HepG2 (cell line): ENCODE data around the gene EFNA3. TPM values are rescaled to one million over a fixed set of nuclear protein-coding genes. Genes with fewer than 3 reads are reported as not detected.
A peak's percentile ranks its signal among the peaks of the same experiment; 100 is the strongest.

Experiments
- BORCS8-MEF2B ChIP-seq: sonication (generic); formaldehyde crosslinking; IDR thresholded peaks from 2 replicates; pipeline ENCODE4 v1.8.0; 2022; ENCODE audit warnings: mild to moderate bottlenecking, missing genetic modification reagents
- IKZF4 ChIP-seq: sonication (generic); formaldehyde crosslinking; IDR thresholded peaks from 2 replicates; pipeline ENCODE4 v1.5.1; 2020; ENCODE audit warnings: borderline replicate concordance, mild to moderate bottlenecking, low read depth, missing genetic modification reagents; ENCODE audit errors: not compliant biosample characterization
- IRX3 ChIP-seq: sonication (generic); formaldehyde crosslinking; IDR thresholded peaks from 2 replicates; pipeline ENCODE4 v1.8.1; 2023; ENCODE audit warnings: mild to moderate bottlenecking, low read depth, missing genetic modification reagents, borderline replicate concordance
- KDM3A ChIP-seq: IDR thresholded peaks from 2 replicates; pipeline ENCODE4 v1.6.1; 2018; ENCODE audit warnings: low read depth, missing compliant biosample characterization
- NR0B2 ChIP-seq: sonication (generic); formaldehyde crosslinking; IDR thresholded peaks from 2 replicates; pipeline ENCODE4 v1.4.0; 2020; ENCODE audit warnings: mild to moderate bottlenecking, missing genetic modification reagents
- ONECUT2 ChIP-seq: sonication (generic); formaldehyde crosslinking; IDR thresholded peaks from 2 replicates; pipeline ENCODE4 v1.4.0; 2020; ENCODE audit warnings: missing genetic modification reagents
- PHF8 ChIP-seq: sonication (generic); formaldehyde crosslinking; IDR thresholded peaks from 2 replicates; pipeline ENCODE4 v1.5.0; 2020; ENCODE audit warnings: missing genetic modification reagents
- RBM39 ChIP-seq: fragments of 200-400 bp; formaldehyde crosslinking; IDR thresholded peaks from one replicate; pipeline ENCODE4 v1.6.1; 2018; ENCODE audit warnings: antibody characterized with exemption, mild to moderate bottlenecking, low read depth, low read length; ENCODE audit not compliant: poor library complexity, severe bottlenecking
- RXRA ChIP-seq: sonication (generic); formaldehyde crosslinking; IDR thresholded peaks from 2 replicates; pipeline ENCODE4 v1.5.1; 2020; ENCODE audit warnings: missing genetic modification reagents
- SIN3A ChIP-seq: IDR thresholded peaks from 2 replicates; pipeline ENCODE4 v1.6.1; 2011; ENCODE audit warnings: low read depth, mild to moderate bottlenecking, control low read depth, low read length, borderline replicate concordance
- SPEN ChIP-seq: sonication (generic); formaldehyde crosslinking; IDR thresholded peaks from 2 replicates; pipeline ENCODE4 v1.5.1; 2020; ENCODE audit warnings: low read depth, mild to moderate bottlenecking, missing genetic modification reagents
- ZFP37 ChIP-seq: sonication (generic); formaldehyde crosslinking; IDR thresholded peaks from 2 replicates; pipeline ENCODE4 v1.4.0; 2020; ENCODE audit warnings: missing genetic modification reagents, borderline replicate concordance
- ZNF143 ChIP-seq: sonication (generic); formaldehyde crosslinking; IDR thresholded peaks from 2 replicates; pipeline ENCODE4 v1.4.0; 2020; ENCODE audit warnings: missing genetic modification reagents
- ZNF230 ChIP-seq: sonication (generic); formaldehyde crosslinking; IDR thresholded peaks from 2 replicates; pipeline ENCODE4 v1.4.0; 2020; ENCODE audit warnings: mild to moderate bottlenecking, missing genetic modification reagents
- ZNF280B ChIP-seq: sonication (generic); formaldehyde crosslinking; IDR thresholded peaks from 2 replicates; pipeline ENCODE4 v1.5.0; 2020; ENCODE audit warnings: missing genetic modification reagents, mild to moderate bottlenecking, borderline replicate concordance
- ZNF33A ChIP-seq: sonication (generic); formaldehyde crosslinking; IDR thresholded peaks from 2 replicates; pipeline ENCODE4 v1.5.1; 2020; ENCODE audit warnings: missing genetic modification reagents, mild to moderate bottlenecking, moderate library complexity, borderline replicate concordance
- ZNF503 ChIP-seq: sonication (generic); formaldehyde crosslinking; IDR thresholded peaks from 2 replicates; pipeline ENCODE4 v1.4.0; 2020; ENCODE audit warnings: missing genetic modification reagents
- ZNF607 ChIP-seq: sonication (generic); formaldehyde crosslinking; IDR thresholded peaks from 2 replicates; pipeline ENCODE4 v1.5.1; 2020; ENCODE audit warnings: missing genetic modification reagents, mild to moderate bottlenecking, borderline replicate concordance
- ZNF7 ChIP-seq: IDR thresholded peaks from 2 replicates; pipeline ENCODE4 v1.6.1; 2016; ENCODE audit warnings: missing biosample characterization, missing genetic modification reagents
- ZNF749 ChIP-seq: sonication (generic); formaldehyde crosslinking; IDR thresholded peaks from 2 replicates; pipeline ENCODE4 v1.8.0; 2022; ENCODE audit warnings: mild to moderate bottlenecking, missing genetic modification reagents, moderate library complexity, borderline replicate concordance
- ZNF816 ChIP-seq: sonication (generic); formaldehyde crosslinking; IDR thresholded peaks from 2 replicates; pipeline ENCODE4 v1.8.0; 2022; ENCODE audit warnings: missing genetic modification reagents, mild to moderate bottlenecking, borderline replicate concordance
- ZSCAN12 ChIP-seq: sonication (generic); formaldehyde crosslinking; IDR thresholded peaks from 2 replicates; pipeline ENCODE4 v1.9.0; 2021; ENCODE audit warnings: mild to moderate bottlenecking, missing genetic modification reagents
- polyA plus RNA-seq, 8 experiments: library from polyadenylated mRNA; depleted of rRNA in 3 of 8; stranded (reverse) in 7 of 8; unstranded in 1 of 8; fragments of >200 nt; fragmentation: Illumina TruSeq in 4 of 8; extraction: Trizol in 4 of 8; gene quantifications; 2 replicates each; pipeline versions ENCODE4 v1.2.1 to v1.2.3, GENCODE V29; 2011 to 2016; ENCODE audit warnings: low read depth in 4 of 8, missing spikeins in 1 of 8, mixed read lengths in 1 of 8; ENCODE audit not compliant: insufficient read depth in 1 of 8
- total RNA-seq, 5 experiments: library from RNA; depleted of rRNA; stranded (reverse); fragments of >200 nt; fragmentation: Illumina TruSeq; extraction: Trizol; gene quantifications; 2 replicates each; pipeline ENCODE4 v1.2.3, GENCODE V29; 2016; ENCODE audit warnings: low read depth in 1 of 5
- TF ChIP-seq, protein P1 (sequence below): sonication (generic); formaldehyde crosslinking; IDR thresholded peaks from 2 replicates; pipeline ENCODE4 v1.4.0; 2020; ENCODE audit warnings: missing genetic modification reagents, borderline replicate concordance

EFNA3 gene
- total and polyA plus RNA-seq, 2 of the 13 experiments (the other 11 are each of a cell fraction or from before 2014, with no cell fraction given): 1.0 to 5.7 TPM

DNA sequence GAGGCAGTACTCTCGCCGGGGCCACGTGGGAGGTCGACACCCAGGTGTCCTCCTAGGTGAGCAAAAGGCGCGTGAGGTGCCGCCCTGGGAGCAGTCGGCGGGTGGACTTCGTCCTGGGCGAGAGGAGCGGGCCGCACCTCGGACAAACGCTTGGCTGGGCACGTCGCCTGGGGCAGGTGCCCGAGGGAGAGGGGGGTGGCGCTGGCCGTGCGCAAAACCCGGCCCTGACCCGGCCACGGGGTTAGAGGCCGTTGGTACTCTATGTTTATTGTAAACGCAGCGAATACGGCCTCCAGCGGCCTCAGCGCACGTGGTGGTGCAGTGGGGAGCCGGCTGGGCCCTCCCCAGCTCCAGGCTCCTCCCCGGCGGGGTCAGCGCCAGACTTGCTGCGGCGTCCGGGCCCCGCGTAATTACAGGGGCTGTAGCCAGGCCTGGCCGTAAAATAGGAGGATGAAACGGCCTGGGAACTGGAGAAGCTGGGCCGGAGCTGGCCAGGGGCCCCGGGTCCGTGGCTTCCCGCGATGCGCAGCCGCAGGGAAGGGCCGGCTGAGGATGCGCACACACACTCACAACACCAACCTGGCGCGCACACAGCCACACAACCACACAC, 47.4 kb downstream of the EFNA3 start (continued):
- TF ChIP-seq, protein P1, sequence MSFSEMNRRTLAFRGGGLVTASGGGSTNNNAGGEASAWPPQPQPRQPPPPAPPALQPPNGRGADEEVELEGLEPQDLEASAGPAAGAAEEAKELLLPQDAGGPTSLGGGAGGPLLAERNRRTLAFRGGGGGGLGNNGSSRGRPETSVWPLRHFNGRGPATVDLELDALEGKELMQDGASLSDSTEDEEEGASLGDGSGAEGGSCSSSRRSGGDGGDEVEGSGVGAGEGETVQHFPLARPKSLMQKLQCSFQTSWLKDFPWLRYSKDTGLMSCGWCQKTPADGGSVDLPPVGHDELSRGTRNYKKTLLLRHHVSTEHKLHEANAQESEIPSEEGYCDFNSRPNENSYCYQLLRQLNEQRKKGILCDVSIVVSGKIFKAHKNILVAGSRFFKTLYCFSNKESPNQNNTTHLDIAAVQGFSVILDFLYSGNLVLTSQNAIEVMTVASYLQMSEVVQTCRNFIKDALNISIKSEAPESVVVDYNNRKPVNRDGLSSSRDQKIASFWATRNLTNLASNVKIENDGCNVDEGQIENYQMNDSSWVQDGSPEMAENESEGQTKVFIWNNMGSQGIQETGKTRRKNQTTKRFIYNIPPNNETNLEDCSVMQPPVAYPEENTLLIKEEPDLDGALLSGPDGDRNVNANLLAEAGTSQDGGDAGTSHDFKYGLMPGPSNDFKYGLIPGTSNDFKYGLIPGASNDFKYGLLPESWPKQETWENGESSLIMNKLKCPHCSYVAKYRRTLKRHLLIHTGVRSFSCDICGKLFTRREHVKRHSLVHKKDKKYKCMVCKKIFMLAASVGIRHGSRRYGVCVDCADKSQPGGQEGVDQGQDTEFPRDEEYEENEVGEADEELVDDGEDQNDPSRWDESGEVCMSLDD (CRISPR knock-in tag): 0 out of 2 replicates have a peak, but pooled peaks have one; percentile 29
- TF ChIP-seq KDM3A (peak; percentile 93), RXRA (CRISPR knock-in tag) (peak; percentile 100), ZNF816 (CRISPR knock-in tag) (peak; percentile 94), ZNF230 (CRISPR knock-in tag) (peak; percentile 44; the same call in 1 of the 2 replicates), ZNF280B (CRISPR knock-in tag) (peak; percentile 83), ZSCAN12 (CRISPR knock-in tag) (no peak), SPEN (peak; percentile 99), IKZF4 (CRISPR knock-in tag) (peak; percentile 73), ZNF143 (CRISPR knock-in tag) (peak; percentile 58; the same call in 1 of the 2 replicates), ZNF503 (CRISPR knock-in tag) (peak; percentile 97), RBM39 (no peak), IRX3 (CRISPR knock-in tag) (peak; percentile 79; the same call in 1 of the 2 replicates), SIN3A (peak; percentile 91), ZNF7 (CRISPR knock-in tag) (no peak), ZNF33A (0 out of 2 replicates have a peak, but pooled peaks have one; percentile 74), ZNF749 (CRISPR knock-in tag) (peak; percentile 98), NR0B2 (CRISPR knock-in tag) (peak; percentile 93), BORCS8-MEF2B (CRISPR knock-in tag) (peak; percentile 95), PHF8 (peak; percentile 76), ONECUT2 (CRISPR knock-in tag) (0 out of 2 replicates have a peak, but pooled peaks have one; percentile 7), ZFP37 (peak; percentile 72; the same call in 1 of the 2 replicates), ZNF607 (CRISPR knock-in tag) (peak; percentile 89)
